Hematopoietic multipotent progenitor cell treated with erythropoietin and hydrocortisone succinate and interleukin-3 and kit ligand, for 17 days (in vitro differentiated cells): ENCODE data around the gene LHX6.

Experiments
- DNase-seq: peaks from one replicate; pipeline ENCODE4 v3.0.0-alpha.2; 2015; ENCODE audit warnings: low spot score

The LHX6 gene

GRCh38 chr9:122234022-122234748 is 5.4 kb upstream of the LHX6 start:
- DNase-seq = no peak

DNA sequence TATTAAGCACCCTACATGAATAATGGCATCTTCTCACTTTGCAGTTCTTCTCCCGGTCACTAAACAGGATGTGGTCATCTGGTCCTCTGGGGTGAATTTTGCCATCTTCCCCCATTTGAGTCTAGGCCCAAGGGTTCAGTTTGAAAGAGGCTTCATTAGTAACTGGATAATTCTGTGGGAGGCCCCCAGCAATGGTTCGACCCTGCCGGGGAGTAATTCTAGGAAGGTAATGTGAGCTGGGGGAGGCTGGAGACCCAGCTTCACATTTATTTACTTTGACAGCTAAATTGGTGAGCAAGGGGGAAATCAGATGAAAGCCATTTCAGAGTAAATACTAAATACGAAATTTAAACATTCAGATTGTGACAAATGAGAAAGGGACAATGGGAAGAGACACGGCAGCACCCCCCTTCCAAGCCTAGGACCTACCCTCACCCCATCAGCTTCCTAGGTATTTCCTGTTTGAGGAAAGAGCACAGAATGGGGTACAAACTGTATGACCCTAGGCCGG is 4.1 kb upstream of the LHX6 start:
- DNase-seq = no peak

- DNase-seq = no peak
Measured at GRCh38 chr9:122229485-122229837, 704 bp upstream of the LHX6 start.

DNA sequence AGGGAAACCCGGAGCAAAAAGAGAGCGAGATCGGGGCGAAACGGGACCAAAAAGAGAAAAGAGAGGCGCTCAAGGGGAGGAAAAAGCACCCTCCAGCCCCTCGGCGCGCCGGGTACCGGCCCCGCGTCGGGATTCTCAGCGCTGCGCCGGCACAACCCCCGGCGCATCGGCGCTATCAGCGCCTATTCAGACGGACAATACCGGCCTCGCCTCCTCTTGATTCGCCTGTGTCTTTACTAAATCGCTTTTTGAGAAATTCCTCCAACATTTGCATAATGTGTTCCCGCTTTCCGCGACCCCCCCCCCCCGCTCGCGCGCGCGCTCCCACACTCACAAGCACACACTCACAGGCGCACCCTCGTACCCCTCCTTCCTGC is 578 bp downstream of the LHX6 start:
- no peak for DNase-seq

GRCh38 chr9:122227575-122227900 is 1.2 kb downstream of the LHX6 start:
- DNase-seq = no peak

DNA sequence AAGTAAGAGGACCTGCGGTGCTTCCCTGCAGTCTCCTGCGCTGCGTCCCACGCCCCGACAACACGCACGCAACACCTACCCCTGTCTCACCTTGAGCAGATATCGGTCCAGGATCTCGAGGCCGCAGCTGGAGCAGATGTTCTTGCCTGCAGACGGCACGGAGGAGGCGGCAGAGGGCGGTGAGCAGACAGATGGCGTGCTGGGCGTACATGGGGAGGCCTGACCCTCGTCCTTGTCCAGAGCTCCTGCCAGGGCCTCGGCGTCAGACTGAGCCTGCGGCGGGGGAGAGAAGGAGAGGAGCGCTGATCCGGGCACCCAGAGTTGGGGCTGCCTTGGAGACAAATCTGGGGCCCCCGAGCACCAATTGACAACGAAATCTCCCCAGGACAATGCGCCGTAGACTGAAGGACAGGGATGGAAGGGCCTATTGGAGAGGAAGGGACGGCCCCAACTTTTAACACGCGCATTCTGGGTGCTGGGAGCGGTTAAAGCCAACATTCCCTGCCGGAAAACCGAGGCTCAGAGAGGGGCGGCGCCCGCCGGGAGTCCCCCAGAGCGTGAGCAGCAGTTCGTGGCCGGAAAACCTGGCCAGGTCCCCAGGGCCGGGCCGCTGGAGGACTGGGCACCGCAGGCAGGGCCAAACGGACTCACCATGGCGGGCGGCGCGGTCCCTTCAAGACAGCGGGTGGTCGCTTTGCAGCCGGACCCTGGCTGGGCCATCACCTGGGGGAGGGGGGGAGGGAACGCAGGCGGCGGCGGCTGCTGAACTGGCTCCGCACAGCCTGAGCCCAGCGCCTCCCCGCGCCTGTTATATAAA is 1.8 kb downstream of the LHX6 start:
- DNase-seq = no peak

DNA sequence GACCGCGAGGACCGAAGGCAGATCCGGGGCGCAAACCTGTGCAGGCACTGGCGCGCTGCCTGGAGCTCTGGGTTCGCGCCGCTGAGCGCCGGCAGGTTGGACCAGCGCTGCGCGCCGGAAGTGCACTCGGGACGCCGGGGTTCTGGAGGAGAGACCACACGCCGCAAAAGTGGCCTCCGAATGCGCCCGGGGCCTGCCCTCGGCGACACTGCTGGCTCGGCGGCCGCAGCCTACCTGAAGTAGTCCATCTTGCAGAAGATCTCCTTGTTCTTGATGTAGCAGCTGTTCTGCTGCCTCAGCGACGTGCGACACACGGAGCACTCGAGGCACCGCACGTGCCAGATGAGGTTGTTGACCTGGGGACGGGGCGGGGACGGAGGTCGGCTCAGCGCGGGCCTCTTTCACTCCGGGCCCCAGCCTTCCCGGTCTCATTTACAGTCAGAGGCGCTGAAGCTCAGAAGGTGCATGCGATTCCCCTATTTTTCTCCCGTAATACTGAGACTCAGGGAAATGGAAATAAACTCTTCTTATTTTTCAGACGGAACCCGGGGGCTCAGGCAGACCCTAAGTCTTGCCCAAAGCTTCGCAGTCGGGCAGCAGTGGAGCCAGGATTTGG is 2.5 kb downstream of the LHX6 start:
- no peak for DNase-seq

DNA sequence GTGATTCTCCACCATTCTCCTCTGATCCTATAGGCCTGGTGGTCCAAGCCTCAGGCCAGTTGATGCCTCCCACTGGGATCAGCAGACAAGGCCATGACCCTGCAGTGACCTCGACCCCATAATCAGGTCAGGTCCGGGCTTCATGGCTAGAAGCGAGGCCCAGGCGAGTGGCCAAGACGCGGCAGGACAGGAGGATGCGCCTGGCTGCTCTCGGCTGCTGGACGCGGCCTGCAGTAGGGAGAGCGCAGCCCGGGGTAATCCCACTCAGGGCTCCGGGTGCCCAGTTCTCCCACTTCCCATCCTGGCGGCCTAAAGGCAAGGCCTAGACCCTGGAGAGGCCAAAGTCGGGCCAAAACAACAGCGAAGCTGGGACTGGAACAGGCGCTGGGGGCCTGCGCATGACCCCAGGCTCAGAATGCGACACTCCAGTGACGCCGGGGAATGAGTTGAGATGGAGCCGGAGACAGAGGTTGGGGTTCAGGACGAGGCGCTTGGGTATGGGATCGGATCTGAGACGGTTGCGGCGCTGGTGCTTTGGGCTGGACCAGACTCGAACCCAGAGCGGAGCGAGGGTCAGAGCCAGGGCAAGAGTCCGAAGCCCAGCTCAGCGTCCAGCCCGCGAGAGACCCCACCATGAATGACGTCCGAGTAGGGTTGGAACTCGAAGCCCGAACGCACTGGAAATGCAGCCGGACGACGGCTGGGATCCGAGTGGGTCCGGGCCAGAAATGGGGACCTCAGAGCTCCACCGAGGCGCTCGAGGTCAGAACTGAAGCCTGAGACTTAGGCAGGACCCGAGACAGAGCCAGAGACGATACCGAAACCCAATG is 3.2 kb downstream of the LHX6 start:
- DNase-seq = no peak

- DNase-seq = no peak
Measured at GRCh38 chr9:122223435-122223834, 5.3 kb downstream of the LHX6 start.

DNA sequence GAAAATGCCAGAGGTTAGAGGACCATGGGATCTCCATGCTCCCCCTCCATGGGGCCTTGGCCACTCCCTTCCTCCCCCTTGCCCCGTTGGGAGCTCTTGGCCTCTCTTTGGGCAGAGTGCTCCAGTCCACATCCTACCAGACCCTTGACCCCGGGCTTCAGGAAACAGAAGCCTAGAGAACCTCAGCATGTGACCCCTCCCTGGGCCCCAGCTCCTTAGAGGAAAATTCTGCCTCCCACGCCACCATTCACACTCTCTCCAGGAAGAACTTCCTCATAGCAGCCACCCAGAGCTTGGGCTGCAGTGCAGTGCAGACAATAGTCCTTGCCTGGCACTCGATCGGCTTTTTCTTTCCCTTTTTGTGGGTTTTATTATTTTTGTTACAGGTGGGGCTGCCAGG is 6.0 kb downstream of the LHX6 start:
- DNase-seq = no peak

- DNase-seq = no peak
Measured at GRCh38 chr9:122221183-122221811, 7.5 kb downstream of the LHX6 start.

DNA sequence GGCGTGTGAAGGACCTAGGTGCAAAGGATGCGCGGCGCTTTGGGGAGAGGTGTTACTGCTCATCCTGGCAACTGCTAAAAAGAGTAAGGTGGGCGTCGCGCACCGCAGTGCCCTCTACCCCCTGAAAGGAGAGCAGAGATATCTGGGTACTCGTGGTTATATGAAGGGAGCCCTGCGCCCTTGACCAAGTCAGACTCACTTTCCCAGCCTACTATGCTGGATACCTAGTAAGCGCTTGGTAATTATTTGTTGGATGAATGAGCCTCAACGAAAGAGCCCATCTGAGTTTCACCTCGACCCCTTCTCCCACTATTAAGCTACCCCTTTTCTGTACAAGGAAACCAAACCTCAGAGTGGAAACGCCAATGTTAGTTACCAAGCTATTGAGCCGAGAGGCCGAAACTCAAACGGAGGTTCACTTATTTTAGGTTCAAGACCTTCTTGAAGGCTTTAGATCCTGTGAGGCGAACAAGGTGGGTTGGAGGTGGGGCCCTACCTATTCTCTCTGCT is 8.0 kb downstream of the LHX6 start:
- DNase-seq = no peak

DNA sequence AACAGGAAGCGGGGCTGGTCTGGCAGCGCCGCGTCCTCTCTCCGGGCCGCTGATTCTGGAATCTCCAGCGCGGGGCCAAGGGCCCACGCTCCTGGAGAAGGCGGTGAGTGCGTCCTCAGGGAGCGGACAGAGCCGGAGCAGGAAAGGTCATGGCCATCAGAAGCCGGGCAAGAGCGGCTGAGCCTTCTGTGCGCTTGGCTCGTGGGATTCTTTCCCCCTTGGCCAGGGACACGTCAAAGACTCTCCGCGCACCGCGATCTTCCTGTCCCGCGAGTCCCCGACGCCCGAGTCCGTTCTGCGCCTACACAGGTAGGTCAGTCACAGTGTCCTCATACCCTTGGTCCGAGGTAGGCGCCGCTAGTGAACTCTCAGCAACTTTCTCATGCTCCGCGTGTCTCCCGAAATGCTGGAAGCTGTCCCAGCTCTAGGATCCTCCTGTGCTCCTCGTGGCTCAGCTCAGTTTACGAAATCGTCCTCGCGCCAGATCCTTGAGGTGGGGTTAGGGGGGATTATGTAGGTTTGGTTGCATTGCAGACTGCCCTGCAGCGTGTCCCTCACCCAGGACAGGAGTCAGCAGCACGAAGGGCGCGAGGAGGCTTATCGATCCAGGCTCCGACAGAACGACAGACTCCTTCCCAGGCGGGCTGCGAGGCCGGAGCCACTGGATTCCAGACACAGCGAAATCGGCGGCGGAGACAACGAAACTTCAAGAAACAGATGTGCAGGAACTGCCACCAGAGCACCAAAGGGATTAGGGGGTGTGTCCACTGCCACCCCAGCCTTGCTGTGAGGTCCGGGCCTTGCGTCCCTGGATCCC is 8.7 kb downstream of the LHX6 start:
- DNase-seq = no peak

DNA sequence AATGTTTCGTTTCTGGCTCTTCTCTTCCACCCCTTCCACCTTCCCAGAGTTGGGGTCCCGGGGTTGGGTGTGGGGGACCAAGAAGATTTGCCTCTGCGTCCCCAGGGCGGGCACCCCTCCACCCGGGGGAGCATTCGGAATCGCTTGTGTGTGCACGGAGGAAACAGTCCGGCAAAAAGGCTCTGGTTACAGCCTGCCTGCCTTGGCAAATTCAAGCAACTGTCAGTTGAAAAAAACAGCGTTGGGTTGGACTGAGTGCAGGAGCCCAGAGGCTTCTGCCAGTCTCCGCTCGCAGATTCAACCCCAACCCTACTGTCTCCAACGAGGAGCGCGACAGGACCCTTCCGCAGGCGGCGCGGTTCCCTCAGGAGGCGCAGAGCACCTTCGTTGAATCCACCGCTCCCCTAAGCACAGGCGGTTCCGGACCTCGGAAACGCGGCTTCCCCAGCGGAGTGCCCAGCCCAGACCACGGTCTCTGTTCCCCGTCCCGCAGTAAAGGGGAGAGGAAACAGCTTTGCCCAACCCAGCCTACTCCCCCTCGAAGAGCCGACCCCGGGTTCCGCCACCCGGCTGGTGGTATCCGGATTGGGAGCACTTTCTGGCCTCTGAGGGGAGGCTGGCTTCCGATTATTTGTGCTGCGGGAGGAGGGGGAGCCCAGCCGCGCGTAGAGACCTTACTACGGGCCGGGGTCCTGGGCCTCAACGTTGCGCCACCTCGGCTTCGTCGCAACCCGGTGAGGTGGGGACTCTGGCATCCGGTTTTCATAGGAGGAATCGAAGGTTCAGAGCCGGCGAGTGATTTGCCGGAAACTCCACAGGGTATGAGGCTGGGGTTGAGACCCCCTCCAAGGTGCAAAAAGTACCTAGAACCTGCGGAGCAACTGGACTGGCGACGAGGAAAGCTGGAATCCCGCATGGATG is 9.6 kb downstream of the LHX6 start:
- DNase-seq = no peak

DNA sequence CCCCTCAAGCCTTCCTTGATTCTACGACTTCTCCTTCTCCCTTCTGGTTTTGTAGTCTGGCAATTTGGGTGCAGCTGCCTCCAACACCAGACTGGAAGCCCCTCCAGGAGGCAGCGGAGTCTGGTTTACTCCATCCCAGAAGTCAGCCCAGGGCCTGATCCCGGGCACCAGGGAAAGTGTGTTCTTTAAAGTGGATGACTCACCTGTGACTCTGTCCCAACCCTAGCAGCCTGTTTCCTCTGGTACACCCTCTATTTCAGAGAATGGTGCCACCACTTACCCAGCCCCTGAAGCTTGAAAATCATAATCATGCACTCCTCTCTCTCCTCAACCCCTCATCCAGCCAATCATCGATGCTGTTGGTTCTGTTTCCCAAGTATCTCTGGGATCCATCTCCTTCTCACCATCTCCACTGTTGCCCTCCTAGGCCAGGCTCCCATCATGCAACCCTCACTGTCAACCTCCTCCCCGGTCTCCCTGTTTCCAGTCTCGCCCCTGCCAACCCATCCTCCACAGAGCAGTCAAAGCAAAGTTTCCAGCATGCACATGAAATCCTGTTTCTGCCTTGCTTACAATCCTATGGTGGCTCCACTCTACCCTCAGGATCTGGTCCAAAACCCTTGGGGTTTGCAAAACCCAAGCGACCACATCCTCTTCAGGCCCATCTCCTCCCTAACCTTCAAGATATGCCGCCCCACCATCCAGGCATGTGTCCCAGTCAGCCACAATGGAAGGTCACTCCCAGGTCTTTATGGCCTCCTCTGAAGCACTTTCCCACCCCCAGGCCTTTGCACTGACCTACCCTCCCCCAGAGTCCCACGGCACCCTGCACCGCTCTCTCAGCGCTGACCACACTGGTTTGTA is 10.5 kb downstream of the LHX6 start:
- no peak for DNase-seq

DNA sequence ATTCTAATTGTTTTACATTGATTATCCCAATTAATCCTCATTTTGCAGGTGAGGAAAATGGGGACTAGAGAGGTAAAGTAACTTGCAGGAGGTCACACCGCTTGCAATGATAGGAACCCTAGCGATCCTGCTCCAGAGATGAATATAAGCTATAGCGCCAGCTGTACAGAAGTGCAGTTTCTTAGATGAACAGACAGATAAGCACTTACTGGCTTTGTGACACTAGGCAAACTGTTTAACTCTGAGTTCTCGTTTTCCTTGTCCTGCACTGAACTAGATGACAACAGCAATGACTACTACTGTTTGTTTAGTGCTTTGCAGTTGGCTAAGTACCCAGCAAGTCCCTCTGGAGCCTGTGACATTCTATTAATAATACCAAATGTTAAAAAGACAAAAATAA is 11.1 kb downstream of the LHX6 start:
- no peak for DNase-seq

- DNase-seq = no peak
Measured at GRCh38 chr9:122216798-122217418, 11.8 kb downstream of the LHX6 start.

- no peak for DNase-seq
Measured at GRCh38 chr9:122216138-122216797, 12.5 kb downstream of the LHX6 start.
